ENCODE measurements around the gene GPR146. TPM values are rescaled to one million over a fixed set of nuclear protein-coding genes. Genes with fewer than 3 reads are reported as not detected.
"Not testable (repeated sequence)": the region's sequence is repeated elsewhere in the genome, so short reads cannot be mapped to it uniquely, and the experiment has no call there.

The GPR146 gene
- total RNA-seq, 1 donor from 2014 or later = 5.6 TPM

GRCh38 chr7:1065263-1065584 lies 20.9 kb downstream of the GPR146 start:
- Mint-ChIP-seq H3K36me3 (ENCODE audit: low read depth) (no peaks in the 10 kb centered on the region), H3K27me3 (ENCODE audit: low read depth) (peaks cover 3% of the 10 kb centered on the region), H3K27ac (no peak overlapping the region), H3K4me3 (ENCODE audit: low read depth) (no peak overlapping the region), H3K9me3 (no peaks in the 10 kb centered on the region), H3K4me1 (ENCODE audit: low read depth) (peaks cover 1% of the 10 kb centered on the region)
- no peak for DNase-seq (ENCODE audit: low spot score)
- intact Hi-C loops (cut with micrococcal nuclease) = loop anchor here (1.0 to 2.0 kb wide), 3 partner anchors 20 to 72 kb away; partner anchors contain the start of gene GPR146

GRCh38 chr7:1065585-1066241 lies 21.4 kb downstream of the GPR146 start:
- H3K36me3 Mint-ChIP-seq (ENCODE audit: low read depth) = no peaks in the 10 kb centered on the region
- no peak overlapping the region for H3K27ac Mint-ChIP-seq
- H3K4me3 Mint-ChIP-seq (ENCODE audit: low read depth) = no peak overlapping the region
- peaks cover 3% of the 10 kb centered on the region for H3K27me3 Mint-ChIP-seq (ENCODE audit: low read depth)
- DNase-seq (ENCODE audit: low spot score) = peak; percentile 77
- H3K4me1 Mint-ChIP-seq (ENCODE audit: low read depth) = peaks cover 1% of the 10 kb centered on the region
- intact Hi-C loops (cut with micrococcal nuclease) = loop anchor here (1.0 to 2.0 kb wide), 3 partner anchors 21 to 72 kb away; partner anchors contain the start of gene GPR146
- H3K9me3 Mint-ChIP-seq = peaks cover 4% of the 10 kb centered on the region

GRCh38 chr7:1066242-1066588 lies 21.9 kb downstream of the GPR146 start:
- peaks cover 6% of the 10 kb centered on the region for H3K9me3 Mint-ChIP-seq
- no peak overlapping the region for H3K4me3 Mint-ChIP-seq (ENCODE audit: low read depth)
- DNase-seq (ENCODE audit: low spot score) = no peak
- intact Hi-C loops (cut with micrococcal nuclease) = no loop called here
- peaks cover 3% of the 10 kb centered on the region for H3K27me3 Mint-ChIP-seq (ENCODE audit: low read depth)
- H3K4me1 Mint-ChIP-seq (ENCODE audit: low read depth) = peaks cover 1% of the 10 kb centered on the region
- H3K27ac Mint-ChIP-seq = no peak overlapping the region
- no peaks in the 10 kb centered on the region for H3K36me3 Mint-ChIP-seq (ENCODE audit: low read depth)

- H3K9me3 Mint-ChIP-seq = peaks cover 6% of the 10 kb centered on the region
- H3K4me3 Mint-ChIP-seq (ENCODE audit: low read depth) = no peak overlapping the region
- no peak for DNase-seq (ENCODE audit: low spot score)
- H3K36me3 Mint-ChIP-seq (ENCODE audit: low read depth) = no peaks in the 10 kb centered on the region
- intact Hi-C loops (cut with micrococcal nuclease) = no loop called here
- H3K27me3 Mint-ChIP-seq (ENCODE audit: low read depth) = no peaks in the 10 kb centered on the region
- no peak overlapping the region for H3K27ac Mint-ChIP-seq
- H3K4me1 Mint-ChIP-seq (ENCODE audit: low read depth) = peaks cover 1% of the 10 kb centered on the region
Measured at GRCh38 chr7:1068013-1068412, 23.7 kb downstream of the GPR146 start.

DNA sequence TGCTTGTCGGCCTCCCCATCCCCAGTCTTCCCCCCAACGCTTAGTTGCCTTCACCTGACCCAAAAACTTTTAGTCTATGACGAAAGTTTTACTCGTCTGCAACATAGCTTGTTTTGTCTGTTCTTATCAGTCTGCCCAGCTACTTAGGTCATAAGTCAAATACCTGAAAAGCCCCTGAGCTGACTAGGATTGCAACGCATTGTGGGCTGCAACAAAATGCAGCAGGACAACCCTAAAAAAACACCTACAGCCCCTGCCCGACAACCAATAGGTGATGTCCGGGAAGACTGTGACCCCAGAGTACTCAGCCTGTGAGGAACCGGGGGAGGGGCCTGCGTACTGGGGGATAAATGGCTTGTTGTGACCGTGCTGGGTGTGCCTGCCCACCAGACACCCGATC lies 24.3 kb downstream of the GPR146 start:
- H3K4me1 Mint-ChIP-seq (ENCODE audit: low read depth) = peaks cover 1% of the 10 kb centered on the region
- H3K9me3 Mint-ChIP-seq = peaks cover 6% of the 10 kb centered on the region
- no peak overlapping the region for H3K27ac Mint-ChIP-seq
- intact Hi-C loops (cut with micrococcal nuclease) = no loop called here
- H3K4me3 Mint-ChIP-seq (ENCODE audit: low read depth) = no peak overlapping the region
- H3K36me3 Mint-ChIP-seq (ENCODE audit: low read depth) = no peaks in the 10 kb centered on the region
- H3K27me3 Mint-ChIP-seq (ENCODE audit: low read depth) = no peaks in the 10 kb centered on the region
- DNase-seq (ENCODE audit: low spot score) = no peak

GRCh38 chr7:1070544-1071011 lies 26.2 kb downstream of the GPR146 start:
- no peaks in the 10 kb centered on the region for H3K27me3 Mint-ChIP-seq (ENCODE audit: low read depth)
- H3K36me3 Mint-ChIP-seq (ENCODE audit: low read depth) = no peaks in the 10 kb centered on the region
- no peak overlapping the region for H3K27ac Mint-ChIP-seq
- intact Hi-C loops (cut with micrococcal nuclease) = no loop called here
- no peak overlapping the region for H3K4me3 Mint-ChIP-seq (ENCODE audit: low read depth)
- H3K9me3 Mint-ChIP-seq = peaks cover 6% of the 10 kb centered on the region
- H3K4me1 Mint-ChIP-seq (ENCODE audit: low read depth) = peaks cover 1% of the 10 kb centered on the region
- DNase-seq (ENCODE audit: low spot score) = no peak

DNA sequence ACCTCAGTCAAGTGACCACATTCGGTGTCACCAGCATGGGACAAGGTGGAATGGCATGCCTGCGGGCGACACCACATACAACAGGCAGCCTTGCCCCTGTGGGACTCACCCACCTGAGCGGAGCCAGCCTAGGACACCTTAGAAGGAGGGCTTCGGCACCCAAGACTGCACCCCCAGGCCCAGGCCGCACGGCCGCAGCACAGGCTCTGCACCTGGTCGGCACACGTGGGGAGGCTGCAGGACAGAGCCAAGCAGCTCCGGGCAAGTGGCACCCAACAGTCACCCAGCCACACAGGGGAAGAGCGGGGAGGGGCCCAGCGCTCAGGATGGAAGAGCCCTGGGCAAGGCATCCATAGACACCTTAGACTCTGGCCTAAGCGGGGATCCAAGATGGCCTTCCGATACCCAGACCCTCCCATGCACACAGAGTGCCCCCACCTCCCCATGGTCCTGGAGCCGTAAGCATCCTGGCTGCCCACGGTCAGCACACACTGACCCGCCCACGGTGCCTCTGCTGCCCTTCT lies 27.4 kb downstream of the GPR146 start:
- Mint-ChIP-seq H3K27ac (no peak overlapping the region), H3K4me3 (ENCODE audit: low read depth) (no peak overlapping the region), H3K4me1 (ENCODE audit: low read depth) (no peaks in the 10 kb centered on the region), H3K9me3 (peaks cover 6% of the 10 kb centered on the region), H3K27me3 (ENCODE audit: low read depth) (no peaks in the 10 kb centered on the region), H3K36me3 (ENCODE audit: low read depth) (no peaks in the 10 kb centered on the region)
- no peak for DNase-seq (ENCODE audit: low spot score)
- intact Hi-C loops (cut with micrococcal nuclease) = no loop called here

DNA sequence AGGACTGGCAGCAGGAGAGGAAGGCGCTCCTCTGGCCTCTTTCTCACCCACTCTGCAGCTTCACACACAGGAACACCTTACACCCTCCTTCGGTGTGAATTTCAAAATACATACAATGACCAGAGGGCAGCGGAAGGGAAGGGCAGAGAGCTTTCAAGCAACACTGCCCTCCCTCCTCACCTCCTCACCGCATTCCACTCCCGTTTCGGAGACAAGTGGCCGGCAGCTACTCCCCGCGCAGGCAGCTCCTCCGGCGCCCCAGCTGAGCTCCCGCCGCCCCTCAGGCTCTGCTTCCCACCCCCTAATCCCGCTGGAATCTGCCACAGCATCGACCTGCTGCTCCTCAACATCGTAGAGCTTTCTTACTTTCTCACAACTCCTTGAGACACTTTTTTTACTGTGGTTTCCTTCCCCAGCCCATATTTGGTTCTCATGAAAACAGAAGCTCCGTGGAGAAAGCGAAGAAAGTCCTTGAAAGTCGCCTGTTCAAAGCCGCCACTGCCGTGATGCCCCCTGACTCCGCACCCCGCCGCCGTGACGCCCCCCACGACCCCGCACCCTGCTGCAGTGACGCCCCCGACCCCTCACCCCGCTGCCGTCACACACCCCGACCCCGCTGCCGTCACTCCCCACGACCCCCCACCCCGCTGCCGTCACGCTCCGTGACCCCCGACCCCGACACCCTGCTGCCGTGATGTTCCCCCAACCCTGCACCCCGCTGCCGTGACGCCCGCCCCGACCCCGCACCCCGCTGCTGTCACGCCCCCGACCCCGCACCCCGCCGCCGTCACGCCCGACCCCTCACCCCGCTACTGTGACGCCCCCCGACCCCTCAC lies 29.0 kb downstream of the GPR146 start:
- Mint-ChIP-seq H3K27ac (no peak overlapping the region), H3K9me3 (peaks cover 6% of the 10 kb centered on the region), H3K4me3 (ENCODE audit: low read depth) (no peak overlapping the region), H3K36me3 (ENCODE audit: low read depth) (no peaks in the 10 kb centered on the region), H3K27me3 (ENCODE audit: low read depth) (no peaks in the 10 kb centered on the region), H3K4me1 (ENCODE audit: low read depth) (no peaks in the 10 kb centered on the region)
- DNase-seq (ENCODE audit: low spot score) = no peak
- intact Hi-C loops (cut with micrococcal nuclease) = no loop called here

- H3K4me1 Mint-ChIP-seq (ENCODE audit: low read depth); DNase-seq (ENCODE audit: low spot score); intact Hi-C loops (cut with micrococcal nuclease); H3K9me3 Mint-ChIP-seq; H3K36me3 Mint-ChIP-seq (ENCODE audit: low read depth); H3K27me3 Mint-ChIP-seq (ENCODE audit: low read depth); H3K4me3 Mint-ChIP-seq (ENCODE audit: low read depth); H3K27ac Mint-ChIP-seq: not testable (repeated sequence)
Measured at GRCh38 chr7:1074018-1074417, 29.7 kb downstream of the GPR146 start.

DNA sequence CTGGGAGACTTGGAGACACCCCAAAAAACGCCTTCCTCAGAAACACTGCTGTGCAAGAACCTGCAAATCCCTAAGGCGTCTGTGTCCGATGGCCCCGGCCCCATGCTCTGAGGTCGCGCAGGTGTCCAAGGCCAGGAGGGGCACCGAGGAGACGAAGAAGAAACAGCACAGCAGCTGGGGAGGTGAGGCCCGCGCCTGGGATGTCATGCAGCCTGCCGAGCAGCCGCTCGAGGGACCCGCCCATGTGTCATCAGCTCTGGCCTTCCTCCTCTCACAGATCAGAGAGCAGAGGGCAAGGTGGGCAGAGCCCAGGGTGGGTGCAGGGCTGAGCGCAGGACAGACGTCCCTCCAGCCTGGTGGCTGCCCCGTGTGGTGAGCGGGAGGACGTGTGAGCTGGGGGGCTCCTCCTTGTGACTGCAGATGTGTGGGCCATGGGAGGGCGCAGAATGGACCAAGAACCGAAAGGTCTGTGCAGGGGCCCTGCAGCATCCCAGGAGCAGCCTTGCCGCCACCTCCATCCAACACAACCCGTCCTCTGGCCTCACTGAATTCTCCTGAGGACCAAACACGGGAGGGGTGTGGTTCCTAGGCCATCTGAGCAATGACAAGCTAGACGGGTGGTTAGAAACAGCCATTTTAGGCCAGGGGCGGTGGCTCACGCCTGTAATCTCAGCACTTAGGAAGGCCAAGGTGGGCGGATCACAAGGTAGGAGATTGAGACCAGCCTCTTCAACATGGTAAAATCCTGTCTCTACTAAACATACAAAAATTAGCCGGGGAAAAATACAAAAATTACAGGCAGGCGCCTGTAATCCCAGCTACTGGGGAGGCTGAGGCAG lies 30.5 kb downstream of the GPR146 start:
- Mint-ChIP-seq H3K9me3 (peaks cover 6% of the 10 kb centered on the region), H3K27me3 (ENCODE audit: low read depth) (no peaks in the 10 kb centered on the region), H3K36me3 (ENCODE audit: low read depth) (no peaks in the 10 kb centered on the region), H3K4me1 (ENCODE audit: low read depth) (no peaks in the 10 kb centered on the region), H3K27ac (no peak overlapping the region), H3K4me3 (ENCODE audit: low read depth) (no peak overlapping the region)
- DNase-seq (ENCODE audit: low spot score) = no peak
- intact Hi-C loops (cut with micrococcal nuclease) = no loop called here

DNA sequence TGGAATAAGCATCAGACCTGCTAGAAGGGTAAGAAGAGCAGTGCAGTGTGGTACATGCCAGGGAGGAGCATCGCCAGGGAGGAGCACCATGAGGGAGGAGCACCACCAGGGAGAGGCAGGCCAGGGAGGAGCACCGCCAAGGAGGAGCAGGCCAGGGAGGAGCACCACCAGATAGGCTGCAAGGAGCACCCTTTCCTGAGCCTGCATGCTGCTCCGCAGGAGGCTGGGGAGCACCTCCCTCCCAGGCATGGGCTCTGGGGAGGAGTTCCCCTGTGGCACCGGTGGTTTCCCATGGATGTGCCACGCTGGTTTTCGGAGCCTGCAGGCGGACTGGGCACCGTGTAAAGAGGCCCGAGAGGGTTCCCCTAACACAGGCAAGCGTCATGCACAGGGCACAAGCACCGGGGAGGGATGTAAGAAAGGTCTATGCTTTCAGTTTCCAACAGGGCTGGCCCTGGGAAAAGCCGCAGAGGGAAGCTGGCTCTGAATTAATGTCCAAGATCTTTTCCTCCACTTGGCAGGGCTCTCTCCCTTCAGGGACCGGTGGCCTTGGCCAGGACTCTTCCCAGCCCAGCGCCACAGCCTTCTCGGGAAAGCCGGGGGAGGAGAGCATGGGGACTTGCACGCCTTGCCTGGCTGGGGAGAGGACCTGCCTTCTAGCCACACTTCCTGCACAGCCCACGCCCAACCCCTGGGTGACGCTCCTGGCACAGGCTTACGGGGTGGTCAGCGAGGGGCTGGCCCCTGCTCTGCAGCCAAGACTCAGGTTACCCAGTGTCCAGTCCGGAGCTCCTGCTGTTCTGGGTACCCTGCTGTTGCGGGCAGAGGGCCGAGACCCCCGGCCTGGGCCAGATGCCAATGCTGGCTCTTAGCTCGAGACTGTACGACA lies 32.1 kb downstream of the GPR146 start:
- H3K4me3 Mint-ChIP-seq (ENCODE audit: low read depth) = no peak overlapping the region
- no peaks in the 10 kb centered on the region for H3K36me3 Mint-ChIP-seq (ENCODE audit: low read depth)
- H3K9me3 Mint-ChIP-seq = no peaks in the 10 kb centered on the region
- no peak for DNase-seq (ENCODE audit: low spot score)
- H3K27ac Mint-ChIP-seq = no peak overlapping the region
- intact Hi-C loops (cut with micrococcal nuclease) = no loop called here
- H3K4me1 Mint-ChIP-seq (ENCODE audit: low read depth) = no peaks in the 10 kb centered on the region
- no peaks in the 10 kb centered on the region for H3K27me3 Mint-ChIP-seq (ENCODE audit: low read depth)

- H3K27ac Mint-ChIP-seq = no peak overlapping the region
- H3K4me3 Mint-ChIP-seq (ENCODE audit: low read depth) = no peak overlapping the region
- H3K27me3 Mint-ChIP-seq (ENCODE audit: low read depth) = no peaks in the 10 kb centered on the region
- no peaks in the 10 kb centered on the region for H3K9me3 Mint-ChIP-seq
- H3K4me1 Mint-ChIP-seq (ENCODE audit: low read depth) = no peaks in the 10 kb centered on the region
- intact Hi-C loops (cut with micrococcal nuclease) = no loop called here
- H3K36me3 Mint-ChIP-seq (ENCODE audit: low read depth) = no peaks in the 10 kb centered on the region
- no peak for DNase-seq (ENCODE audit: low spot score)
Measured at GRCh38 chr7:1078519-1078918, 34.2 kb downstream of the GPR146 start.

All from activated T-helper 2 cell treated with anti-CD3 and anti-CD28 coated beads, Interferon-gamma antibody, Interleukin-2, Interleukin-4, amounts not matched to agents 10 μg/mL and 5 μg/mL and 100 μg/mL, durations not matched to agents 14 hours and 24 hours and 36 hours (primary cell).